ENCODE data around the gene ITGB4. TPM values are rescaled to one million over a fixed set of nuclear protein-coding genes. Genes with fewer than 3 reads are reported as not detected.
A peak's percentile ranks its signal among the peaks of the same experiment; 100 is the strongest.

Gene ITGB4
- total and polyA plus RNA-seq, 2 of the 13 experiments (the other 11 are each of a cell fraction or from before 2014, with no cell fraction given), result 6.9 to 14.5 TPM

DNA sequence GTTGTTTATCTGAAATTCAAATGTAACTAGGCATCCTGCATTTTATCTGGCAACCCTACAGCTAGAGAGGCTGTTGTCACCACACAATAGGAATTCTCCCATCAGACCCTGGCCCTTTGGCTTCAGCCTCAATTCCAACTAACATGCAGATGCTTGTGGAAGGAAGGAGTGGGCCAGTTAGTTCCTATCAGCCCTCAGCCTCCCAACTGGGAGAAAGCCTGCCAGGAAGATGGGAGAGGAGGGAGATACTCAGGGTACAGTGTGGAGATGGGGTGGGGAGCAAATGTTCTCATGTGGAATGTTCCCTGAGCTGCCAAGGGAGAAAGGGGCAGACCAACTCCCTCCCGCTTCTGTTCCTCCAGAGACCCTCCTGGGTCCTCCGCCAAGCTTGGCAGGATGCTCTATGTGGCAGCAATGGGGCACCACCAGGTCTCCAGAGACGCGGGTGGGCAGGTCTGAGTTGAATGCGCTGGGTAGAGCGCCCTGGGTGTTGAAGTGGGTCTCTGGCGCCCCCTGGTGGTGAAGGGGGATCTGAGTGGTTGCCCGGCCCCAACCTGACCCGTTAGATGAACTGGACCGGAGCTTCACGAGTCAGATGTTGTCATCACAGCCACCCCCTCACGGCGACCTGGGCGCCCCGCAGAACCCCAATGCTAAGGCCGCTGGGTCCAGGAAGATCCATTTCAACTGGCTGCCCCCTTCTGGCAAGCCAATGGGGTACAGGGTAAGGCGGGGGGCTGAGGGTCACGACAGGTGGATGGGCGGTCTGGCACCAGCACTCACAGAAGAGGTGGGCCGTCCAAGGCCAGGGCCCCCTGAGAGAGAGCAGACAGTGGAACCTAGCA, 28.5 kb downstream of the ITGB4 start:
- 19% methylated on average over 13 of the region's 20 CpGs for WGBS (ENCODE audit: low lambda C conversion rate)
- in situ Hi-C loops (cut with HindIII; ENCODE audit: extremely low pct_ligation_motif_present, low pct_unique_long_range_greater_than_20kb), result loop anchor here (5.0 to 10.0 kb wide), 2 partner anchors 72 to 135 kb away; no protein-coding TSS in a partner anchor
- Histone ChIP-seq H4K20me1 (ENCODE audit: insufficient read depth, low read length) (no peaks in the 10 kb centered on the region), H3K27me3 (ENCODE audit: control insufficient read depth in 1 of 2, insufficient read depth in 2 of 2, low read length in 2 of 2) (no peaks in the 10 kb centered on the region), H3K9me3 (ENCODE audit: low read length) (no peaks in the 10 kb centered on the region), H3K36me3 (replicated peaks in 1 of 2; ENCODE audit: control insufficient read depth in 1 of 2, insufficient read depth in 2 of 2, low read length in 2 of 2) (no peaks in the 10 kb centered on the region), H3K4me3 (replicated peaks in 1 of 3; ENCODE audit: insufficient read depth in 1 of 3, low read depth in 2 of 3, low read length in 3 of 3) (peak overlapping the region in 1 of 3 experiments; percentile 64; a peak in 1 of 6 replicates), H3K9ac (ENCODE audit: insufficient read depth, low read depth, low read length) (no peak overlapping the region; the same call in 1 of the 2 replicates), H3K4me1 (ENCODE audit: insufficient read depth, low read length) (peaks cover 46% of the 10 kb centered on the region), H2AFZ (ENCODE audit: low read length) (no peak overlapping the region), H3K4me2 (ENCODE audit: low read depth, low read length) (peak overlapping the region; percentile 75), H3K27ac (ENCODE audit: extremely low read length, insufficient read depth, low read length) (no peak overlapping the region), H3K79me2 (ENCODE audit: insufficient read depth, low read length) (no peaks in the 10 kb centered on the region)
- no TSS peak for BruUV-seq (replicated peaks)
- ATAC-seq (peak; percentile 59), FAIRE-seq (no peak), DNase-seq (ENCODE audit: low spot score) (peak; percentile 67)
- ChIA-PET POLR2A (interaction anchor here (1.2 to 2.5 kb wide), 7 partner anchors 10 to 140 kb away, joined by 3 to 20 read pairs (median 5); partner anchors contain the start of gene SMIM5), CTCF (ENCODE audit: low intra/inter-chr PET ratio, low total read pairs) (interaction anchor here (0.9 to 6.3 kb wide), 5 partner anchors 75 to 161 kb away, joined by 3 to 102 read pairs (median 4); partner anchors contain the start of gene SMIM5)
- intact Hi-C loops (cut with micrococcal nuclease; ENCODE audit: unreplicated experiment), result loop anchor here (1.0 to 5.0 kb wide), 2 partner anchors 74 to 137 kb away; no protein-coding TSS in a partner anchor
- TF ChIP-seq ZNF546 (CRISPR knock-in tag; conservative IDR thresholded peaks at IDR 0.05) (no peak), MAZ (IDR thresholded peaks at IDR 0.05; ENCODE audit: borderline replicate concordance, low read depth, low read length) (peak; percentile 49; the same call in 1 of the 2 replicates), MAZ (CRISPR knock-in tag; IDR thresholded peaks at IDR 0.05; ENCODE audit: low read depth) (0 out of 2 replicates have a peak, but pooled peaks have one; percentile 15), ZNF644 (CRISPR knock-in tag; IDR thresholded peaks at IDR 0.05; ENCODE audit: low read depth) (no peak), ZNF337 (CRISPR knock-in tag; IDR thresholded peaks at IDR 0.05; ENCODE audit: borderline replicate concordance, low read depth) (no peak), NR1H2 (CRISPR knock-in tag; IDR thresholded peaks at IDR 0.05; ENCODE audit: borderline replicate concordance, low read depth) (no peak), LCORL (IDR thresholded peaks at IDR 0.05) (no peak), LCORL (CRISPR knock-in tag; IDR thresholded peaks at IDR 0.05) (peak; percentile 1; the same call in 1 of the 2 replicates), ZNF460 (CRISPR knock-in tag; IDR thresholded peaks at IDR 0.05; ENCODE audit: borderline replicate concordance) (no peak), REL (CRISPR knock-in tag; conservative IDR thresholded peaks at IDR 0.05) (no peak), RXRB (CRISPR knock-in tag; IDR thresholded peaks at IDR 0.05; ENCODE audit: borderline replicate concordance) (no peak)
- TF ChIP-seq, protein P1, sequence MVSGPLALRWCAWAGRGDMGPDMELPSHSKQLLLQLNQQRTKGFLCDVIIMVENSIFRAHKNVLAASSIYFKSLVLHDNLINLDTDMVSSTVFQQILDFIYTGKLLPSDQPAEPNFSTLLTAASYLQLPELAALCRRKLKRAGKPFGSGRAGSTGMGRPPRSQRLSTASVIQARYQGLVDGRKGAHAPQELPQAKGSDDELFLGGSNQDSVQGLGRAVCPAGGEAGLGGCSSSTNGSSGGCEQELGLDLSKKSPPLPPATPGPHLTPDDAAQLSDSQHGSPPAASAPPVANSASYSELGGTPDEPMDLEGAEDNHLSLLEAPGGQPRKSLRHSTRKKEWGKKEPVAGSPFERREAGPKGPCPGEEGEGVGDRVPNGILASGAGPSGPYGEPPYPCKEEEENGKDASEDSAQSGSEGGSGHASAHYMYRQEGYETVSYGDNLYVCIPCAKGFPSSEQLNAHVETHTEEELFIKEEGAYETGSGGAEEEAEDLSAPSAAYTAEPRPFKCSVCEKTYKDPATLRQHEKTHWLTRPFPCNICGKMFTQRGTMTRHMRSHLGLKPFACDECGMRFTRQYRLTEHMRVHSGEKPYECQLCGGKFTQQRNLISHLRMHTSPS (CRISPR knock-in tag; IDR thresholded peaks at IDR 0.05; ENCODE audit: low read depth), result peak; percentile 69; the same call in 1 of the 2 replicates
- TF ChIP-seq, protein P2, sequence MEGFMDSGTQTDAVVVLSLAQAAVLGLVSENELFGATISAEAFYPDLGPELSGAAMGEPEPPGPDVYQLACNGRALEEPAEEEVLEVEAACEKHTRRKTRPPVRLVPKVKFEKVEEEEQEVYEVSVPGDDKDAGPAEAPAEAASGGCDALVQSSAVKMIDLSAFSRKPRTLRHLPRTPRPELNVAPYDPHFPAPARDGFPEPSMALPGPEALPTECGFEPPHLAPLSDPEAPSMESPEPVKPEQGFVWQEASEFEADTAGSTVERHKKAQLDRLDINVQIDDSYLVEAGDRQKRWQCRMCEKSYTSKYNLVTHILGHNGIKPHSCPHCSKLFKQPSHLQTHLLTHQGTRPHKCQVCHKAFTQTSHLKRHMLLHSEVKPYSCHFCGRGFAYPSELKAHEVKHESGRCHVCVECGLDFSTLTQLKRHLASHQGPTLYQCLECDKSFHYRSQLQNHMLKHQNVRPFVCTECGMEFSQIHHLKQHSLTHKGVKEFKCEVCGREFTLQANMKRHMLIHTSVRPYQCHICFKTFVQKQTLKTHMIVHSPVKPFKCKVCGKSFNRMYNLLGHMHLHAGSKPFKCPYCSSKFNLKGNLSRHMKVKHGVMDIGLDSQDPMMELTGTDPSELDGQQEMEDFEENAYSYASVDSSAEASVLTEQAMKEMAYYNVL (CRISPR knock-in tag; IDR thresholded peaks at IDR 0.05; ENCODE audit: borderline replicate concordance), result 0 out of 2 replicates have a peak, but pooled peaks have one; percentile 60
- TF ChIP-seq, protein P3, sequence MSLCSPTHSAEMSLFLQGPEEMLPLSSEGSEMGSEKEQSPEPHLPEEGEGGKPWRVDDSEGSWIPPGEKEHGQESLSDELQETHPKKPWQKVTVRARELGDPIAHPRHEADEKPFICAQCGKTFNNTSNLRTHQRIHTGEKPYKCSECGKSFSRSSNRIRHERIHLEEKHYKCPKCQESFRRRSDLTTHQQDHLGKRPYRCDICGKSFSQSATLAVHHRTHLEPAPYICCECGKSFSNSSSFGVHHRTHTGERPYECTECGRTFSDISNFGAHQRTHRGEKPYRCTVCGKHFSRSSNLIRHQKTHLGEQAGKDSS (CRISPR knock-in tag; IDR thresholded peaks at IDR 0.05; ENCODE audit: borderline replicate concordance, low read depth), result peak; percentile 77; the same call in 1 of the 2 replicates
- TF ChIP-seq, protein P4, sequence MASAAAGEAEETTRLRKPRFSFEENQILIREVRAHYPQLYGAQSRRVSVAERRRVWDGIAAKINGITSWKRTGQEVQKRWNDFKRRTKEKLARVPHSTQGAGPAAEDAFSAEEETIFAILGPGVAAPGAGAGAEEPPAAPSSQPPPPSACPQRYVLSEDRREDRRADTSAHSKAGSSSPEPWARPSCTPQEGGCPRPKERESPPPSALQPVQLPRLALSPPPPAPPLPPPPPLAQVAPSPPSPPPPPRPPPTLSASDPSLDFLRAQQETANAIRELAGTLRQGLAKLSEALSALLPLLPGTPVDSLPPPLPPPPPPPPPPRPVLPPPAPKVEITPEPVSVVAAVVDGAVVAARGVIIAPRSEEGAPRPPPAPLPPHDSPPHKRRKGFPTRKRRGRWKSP (CRISPR knock-in tag; IDR thresholded peaks at IDR 0.05), result no peak
